GM12892 (cell line): ENCODE results near the gene C7orf57.

Source experiments
- POLR2A ChIP-seq: IDR thresholded peaks from 2 replicates; pipeline ENCODE4 v1.6.1; 2011; ENCODE audit warnings: low read depth, low read length, control low read depth
- POLR2AphosphoS5 ChIP-seq: IDR thresholded peaks from 2 replicates; pipeline ENCODE4 v1.6.1; 2011; ENCODE audit warnings: low read depth, low read length, control low read depth
- TAF1 ChIP-seq: IDR thresholded peaks from 2 replicates; pipeline ENCODE4 v1.6.1; 2011; ENCODE audit warnings: low read depth, mild to moderate bottlenecking, control low read depth, low read length, borderline replicate concordance

- TF ChIP-seq POLR2A, result no peak
- no peak for TF ChIP-seq POLR2AphosphoS5
- TF ChIP-seq TAF1, result no peak
These were observed 47.9 kb downstream of the C7orf57 start for GRCh38 chr7:48083114-48083830.
